ENCODE data around the gene NWD2. TPM values are rescaled to one million over a fixed set of nuclear protein-coding genes. Genes with fewer than 3 reads are reported as not detected.

The NWD2 gene
- total and polyA plus RNA-seq, 10 of the 15 experiments (the other 5 are each of a cell fraction or from before 2014, with no cell fraction given), result not detected

- no TSS peak for BruUV-seq (replicated peaks)
- FAIRE-seq (no peak), DNase-seq (ENCODE audit: low read depth, low spot score) (no peak), ATAC-seq (no peak)
- intact Hi-C loops (cut with micrococcal nuclease; ENCODE audit: unreplicated experiment), result no loop called here
- Histone ChIP-seq H3K4me1 (ENCODE audit: control insufficient read depth, insufficient read depth, low read length) (no peaks in the 10 kb centered on the region), H3K9ac (ENCODE audit: control insufficient read depth, insufficient read depth, low read length) (no peak overlapping the region), H3K36me3 (ENCODE audit: control insufficient read depth in 2 of 2, insufficient read depth in 2 of 2, low read length in 1 of 2) (no peaks in the 10 kb centered on the region), H3K27me3 (replicated peaks in 1 of 2; ENCODE audit: control insufficient read depth in 2 of 2, insufficient read depth in 2 of 2, low read length in 1 of 2) (no peaks in the 10 kb centered on the region), H4K20me1 (ENCODE audit: control insufficient read depth, insufficient read depth) (no peaks in the 10 kb centered on the region), H3K4me3 (no peak overlapping the region), H3K27ac (ENCODE audit: control insufficient read depth, insufficient read depth) (no peak overlapping the region), H2AFZ (ENCODE audit: control insufficient read depth, low read depth, low read length) (no peak overlapping the region), H3K4me2 (ENCODE audit: control insufficient read depth, insufficient read depth) (no peak overlapping the region), H3K79me2 (ENCODE audit: control insufficient read depth, insufficient read depth, low read length) (no peaks in the 10 kb centered on the region), H3K9me3 (replicated peaks; ENCODE audit: control insufficient read depth, insufficient read depth, low read length) (no peaks in the 10 kb centered on the region)
- TF ChIP-seq SREBF1 (IDR thresholded peaks at IDR 0.05; ENCODE audit: low read length), result no peak
- TF ChIP-seq KLF5 (IDR thresholded peaks at IDR 0.05; ENCODE audit: partially characterized antibody), result no peak
- TF ChIP-seq ZNF24 (IDR thresholded peaks at IDR 0.05), result no peak
- TF ChIP-seq SMAD1 (IDR thresholded peaks at IDR 0.05; ENCODE audit: low read depth, partially characterized antibody), result no peak
- in situ Hi-C loops (cut with MboI), result no loop called here
- CTCF ChIA-PET, result interaction anchor here (0.6 to 1.6 kb wide), 3 partner anchors 28 to 112 kb away, joined by 3 to 4 read pairs (median 3); no protein-coding TSS in a partner anchor
- 37% methylated on average over 5 of the region's 5 CpGs for WGBS (ENCODE audit: insufficient coverage, insufficient replicate concordance, low lambda C conversion rate, missing lambda C conversion rate)
- POLR2A ChIA-PET, result no interaction called here
- SMC1A ChIA-PET (ENCODE audit: uncharacterized antibody, unreplicated experiment), result interaction anchor here (0.6 kb wide), 1 partner anchor 19 kb away, joined by 4 read pairs; no protein-coding TSS in a partner anchor
- RAD21 ChIA-PET (ENCODE audit: unreplicated experiment), result no interaction called here
Measured at GRCh38 chr4:37463033-37463856, 218.7 kb downstream of the NWD2 start.

GRCh38 chr4:37464373-37465128 lies 220.0 kb downstream of the NWD2 start:
- Histone ChIP-seq H3K9me3 (replicated peaks; ENCODE audit: control insufficient read depth, insufficient read depth, low read length) (no peaks in the 10 kb centered on the region), H4K20me1 (ENCODE audit: control insufficient read depth, insufficient read depth) (no peaks in the 10 kb centered on the region), H3K27me3 (replicated peaks in 1 of 2; ENCODE audit: control insufficient read depth in 2 of 2, insufficient read depth in 2 of 2, low read length in 1 of 2) (no peaks in the 10 kb centered on the region), H3K4me1 (ENCODE audit: control insufficient read depth, insufficient read depth, low read length) (no peaks in the 10 kb centered on the region), H3K27ac (ENCODE audit: control insufficient read depth, insufficient read depth) (no peak overlapping the region), H3K9ac (ENCODE audit: control insufficient read depth, insufficient read depth, low read length) (no peak overlapping the region), H3K79me2 (ENCODE audit: control insufficient read depth, insufficient read depth, low read length) (no peaks in the 10 kb centered on the region), H2AFZ (ENCODE audit: control insufficient read depth, low read depth, low read length) (no peak overlapping the region), H3K36me3 (ENCODE audit: control insufficient read depth in 2 of 2, insufficient read depth in 2 of 2, low read length in 1 of 2) (no peaks in the 10 kb centered on the region), H3K4me3 (no peak overlapping the region), H3K4me2 (ENCODE audit: control insufficient read depth, insufficient read depth) (no peak overlapping the region)
- SMC1A ChIA-PET (ENCODE audit: uncharacterized antibody, unreplicated experiment), result no interaction called here
- FAIRE-seq (no peak), DNase-seq (ENCODE audit: low read depth, low spot score) (no peak), ATAC-seq (no peak)
- RAD21 ChIA-PET (ENCODE audit: unreplicated experiment), result interaction anchor here (0.6 kb wide), 2 partner anchors 467 to 753 kb away, joined by 3 read pairs; no protein-coding TSS in a partner anchor
- in situ Hi-C loops (cut with MboI) (no loop called here), intact Hi-C loops (cut with micrococcal nuclease; ENCODE audit: unreplicated experiment) (no loop called here)
- WGBS (ENCODE audit: insufficient coverage, insufficient replicate concordance, low lambda C conversion rate, missing lambda C conversion rate), result 24% methylated on average over 7 of the region's 7 CpGs
- CTCF ChIA-PET, result interaction anchor here (1.2 to 1.8 kb wide), 3 partner anchors 11 to 110 kb away, joined by 3 to 7 read pairs (median 4); a partner anchor contains a TSS
- no TSS peak for BruUV-seq (replicated peaks)
- POLR2A ChIA-PET, result no interaction called here
- TF ChIP-seq POLR2AphosphoS2 (IDR thresholded peaks at IDR 0.05; ENCODE audit: low read depth, low read length) (no peak), CUX1 (IDR thresholded peaks at IDR 0.05; ENCODE audit: insufficient replicate concordance, low read depth, low read length) (no peak), PAX5 (IDR thresholded peaks at IDR 0.05; ENCODE audit: borderline replicate concordance, low read depth, low read length) (no peak)
